ENCODE measurements around the gene UCN3.
"Not testable (repeated sequence)": the region's sequence is repeated elsewhere in the genome, so short reads cannot be mapped to it uniquely, and the experiment has no call there.

The UCN3 gene

DNA sequence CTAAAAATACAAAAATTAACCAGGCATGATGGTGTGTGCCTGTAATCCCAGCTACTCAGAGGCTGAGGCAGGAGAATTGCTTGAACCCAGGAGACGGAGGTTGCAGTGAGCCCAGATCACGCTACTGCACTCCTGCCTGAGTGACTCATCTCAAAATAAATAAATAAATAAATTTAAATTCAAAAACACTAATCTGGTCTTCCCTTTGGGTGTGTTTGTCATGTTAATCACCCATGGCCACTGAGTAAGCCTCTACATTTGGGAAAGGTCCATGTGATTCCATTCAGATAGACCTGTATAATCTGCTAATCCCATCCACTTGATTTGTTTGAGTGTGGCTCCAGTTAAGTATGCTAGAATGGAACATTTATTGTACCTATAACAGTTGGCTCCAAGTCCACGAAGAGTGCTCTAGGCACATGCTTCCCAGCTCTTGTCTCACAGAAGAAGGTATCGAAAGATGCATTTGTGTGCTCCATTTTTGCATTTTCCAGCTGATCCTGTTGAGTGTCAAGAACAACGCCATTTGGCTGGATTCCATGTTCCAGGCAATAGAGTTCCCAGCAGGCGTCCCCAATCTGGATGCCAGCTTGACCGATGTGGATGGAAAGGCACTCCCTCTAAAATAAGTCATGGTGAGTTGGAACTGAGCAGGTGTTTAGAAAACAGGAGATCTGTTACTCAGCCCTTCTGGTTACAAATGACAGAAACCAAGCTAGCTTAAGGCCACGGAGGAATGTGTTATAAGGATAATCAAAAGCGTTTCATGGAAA, 35.9 kb downstream of the UCN3 start:
- no peak for DNase-seq (ENCODE audit: low read depth in 1 of 2, low spot score in 1 of 2)
- no peak for TF ChIP-seq JUND (IDR thresholded peaks at IDR 0.05; ENCODE audit: low read depth)
- in situ Hi-C loops (cut with HindIII; ENCODE audit: low pct_unique_long_range_greater_than_20kb, low sequenced_read_pairs) = no loop called here

DNA sequence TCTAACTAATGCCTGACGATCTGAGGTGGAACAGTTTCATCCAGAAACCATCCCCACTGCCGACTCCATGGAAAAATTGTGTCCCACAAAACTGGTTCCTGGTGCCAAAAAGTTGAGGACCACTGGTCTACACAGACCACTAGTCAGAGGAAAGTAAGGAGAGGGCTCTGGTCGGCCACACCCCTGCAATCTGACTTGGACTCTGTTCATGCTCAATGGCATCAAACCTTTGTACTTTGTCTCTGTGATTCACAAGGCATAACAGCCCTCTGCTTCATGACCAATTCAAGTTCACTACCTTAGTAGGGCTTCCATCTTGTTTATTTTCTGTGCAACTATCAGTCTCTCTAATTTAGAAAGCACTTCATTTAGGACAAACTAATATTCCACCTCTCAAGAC, 38.0 kb downstream of the UCN3 start:
- in situ Hi-C loops (cut with HindIII; ENCODE audit: low pct_unique_long_range_greater_than_20kb, low sequenced_read_pairs) = no loop called here
- TF ChIP-seq JUND (IDR thresholded peaks at IDR 0.05; ENCODE audit: low read depth) = no peak
- no peak for DNase-seq (ENCODE audit: low read depth in 1 of 2, low spot score in 1 of 2)

- DNase-seq (ENCODE audit: low read depth in 1 of 2, low spot score in 1 of 2) = no peak
- TF ChIP-seq JUND (IDR thresholded peaks at IDR 0.05; ENCODE audit: low read depth) = no peak
- in situ Hi-C loops (cut with HindIII; ENCODE audit: low pct_unique_long_range_greater_than_20kb, low sequenced_read_pairs) = no loop called here
These were observed 39.7 kb downstream of the UCN3 start, which contains the start of gene TUBAL3 for GRCh38 chr10:5404208-5405041. Gene TUBAL3, minus strand, starts transcription at chr10:5404828. Its CDS starts 36 bp downstream, at chr10:5404792.

DNA sequence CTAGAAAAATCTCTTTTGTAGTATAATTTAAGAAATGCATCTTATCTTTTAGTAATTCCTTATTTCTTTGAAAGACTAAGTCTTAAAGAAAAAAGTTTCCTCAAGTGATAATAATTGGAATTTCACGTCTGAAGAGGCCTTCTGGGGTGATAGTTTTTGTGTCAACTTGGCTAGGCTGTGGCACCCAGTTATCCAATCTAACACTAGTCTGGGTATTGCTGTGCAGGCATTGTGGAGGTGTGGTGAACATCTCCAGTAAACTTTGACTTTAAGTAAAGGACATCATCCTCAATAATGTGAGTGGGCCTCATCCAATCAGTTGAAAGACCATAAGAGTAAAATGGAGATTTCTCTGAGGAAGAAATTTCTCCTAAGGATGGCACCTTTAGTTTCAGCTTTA, 42.2 kb downstream of the UCN3 start:
- in situ Hi-C loops (cut with HindIII; ENCODE audit: low pct_unique_long_range_greater_than_20kb, low sequenced_read_pairs) = no loop called here
- no peak for DNase-seq (ENCODE audit: low read depth in 1 of 2, low spot score in 1 of 2)
- no peak for TF ChIP-seq JUND (IDR thresholded peaks at IDR 0.05; ENCODE audit: low read depth)

GRCh38 chr10:5410787-5411186, 46.0 kb downstream of the UCN3 start:
- DNase-seq (ENCODE audit: low read depth in 1 of 2, low spot score in 1 of 2) = not testable (repeated sequence)

DNA sequence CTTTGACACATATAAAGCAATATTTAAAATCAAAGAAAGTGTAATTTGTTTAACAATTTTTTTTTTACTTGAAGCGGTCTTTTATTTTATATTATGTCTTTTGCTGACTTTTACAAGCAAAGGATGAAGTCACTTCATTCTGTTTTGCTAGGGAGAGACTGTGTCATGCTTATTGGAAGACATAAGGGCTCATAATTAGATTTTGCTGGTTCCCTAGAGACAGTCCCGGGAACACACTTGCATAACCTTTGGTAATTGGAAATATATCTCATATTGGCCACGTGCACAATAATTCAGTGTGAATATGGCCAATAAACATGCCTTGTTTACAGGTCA, 47.1 kb downstream of the UCN3 start:
- TF ChIP-seq JUND (IDR thresholded peaks at IDR 0.05; ENCODE audit: low read depth) = no peak
- DNase-seq (ENCODE audit: low read depth in 1 of 2, low spot score in 1 of 2) = no peak
- in situ Hi-C loops (cut with HindIII; ENCODE audit: low pct_unique_long_range_greater_than_20kb, low sequenced_read_pairs) = no loop called here

More at GRCh38 chr10:5410787-5411186, 46.0 kb downstream of the UCN3 start:
- in situ Hi-C loops (cut with HindIII; ENCODE audit: low pct_unique_long_range_greater_than_20kb, low sequenced_read_pairs) = not testable (repeated sequence)

DNA sequence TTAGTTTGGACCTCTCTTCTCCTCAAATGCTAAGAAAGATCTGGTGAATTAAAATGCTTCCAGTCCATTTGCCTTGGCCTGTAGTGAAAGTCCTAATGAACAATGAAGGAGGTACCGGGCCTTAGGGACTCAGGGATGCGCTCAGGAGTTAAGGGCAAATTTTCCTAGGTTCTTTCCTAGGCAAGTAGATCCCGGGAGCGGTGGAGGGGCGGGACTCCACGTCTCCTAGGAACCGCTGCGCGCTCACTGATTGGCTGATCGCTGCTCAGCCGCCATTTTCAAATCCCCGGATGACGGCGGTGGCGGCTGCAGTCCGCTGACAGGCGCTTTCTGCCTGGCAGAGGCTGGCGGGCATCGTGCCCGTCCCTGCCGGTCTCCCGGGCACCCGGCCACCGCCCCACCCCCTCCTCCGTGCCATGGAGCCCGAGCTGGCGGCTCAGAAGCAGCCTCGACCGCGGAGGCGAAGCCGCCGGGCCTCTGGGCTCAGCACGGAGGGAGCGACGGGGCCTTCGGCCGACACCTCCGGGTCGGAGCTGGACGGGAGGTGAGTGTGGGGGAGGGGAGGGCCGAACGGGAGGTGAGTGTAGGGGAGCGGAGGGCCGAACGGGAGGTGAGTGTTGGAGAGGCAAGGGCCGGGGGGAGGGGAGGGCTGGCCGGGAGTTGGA, 47.6 kb downstream of the UCN3 start, which contains the start of gene NET1:
Gene NET1 (plus strand): TSS at position 281 of the 665 bp plus-strand sequence. CDS start 136 bp downstream, at position 417.
- no peak for TF ChIP-seq JUND (IDR thresholded peaks at IDR 0.05; ENCODE audit: low read depth)
- in situ Hi-C loops (cut with HindIII; ENCODE audit: low pct_unique_long_range_greater_than_20kb, low sequenced_read_pairs) = no loop called here
- peak; percentile 95 to 96 for DNase-seq (ENCODE audit: low read depth in 1 of 2, low spot score in 1 of 2)

DNA sequence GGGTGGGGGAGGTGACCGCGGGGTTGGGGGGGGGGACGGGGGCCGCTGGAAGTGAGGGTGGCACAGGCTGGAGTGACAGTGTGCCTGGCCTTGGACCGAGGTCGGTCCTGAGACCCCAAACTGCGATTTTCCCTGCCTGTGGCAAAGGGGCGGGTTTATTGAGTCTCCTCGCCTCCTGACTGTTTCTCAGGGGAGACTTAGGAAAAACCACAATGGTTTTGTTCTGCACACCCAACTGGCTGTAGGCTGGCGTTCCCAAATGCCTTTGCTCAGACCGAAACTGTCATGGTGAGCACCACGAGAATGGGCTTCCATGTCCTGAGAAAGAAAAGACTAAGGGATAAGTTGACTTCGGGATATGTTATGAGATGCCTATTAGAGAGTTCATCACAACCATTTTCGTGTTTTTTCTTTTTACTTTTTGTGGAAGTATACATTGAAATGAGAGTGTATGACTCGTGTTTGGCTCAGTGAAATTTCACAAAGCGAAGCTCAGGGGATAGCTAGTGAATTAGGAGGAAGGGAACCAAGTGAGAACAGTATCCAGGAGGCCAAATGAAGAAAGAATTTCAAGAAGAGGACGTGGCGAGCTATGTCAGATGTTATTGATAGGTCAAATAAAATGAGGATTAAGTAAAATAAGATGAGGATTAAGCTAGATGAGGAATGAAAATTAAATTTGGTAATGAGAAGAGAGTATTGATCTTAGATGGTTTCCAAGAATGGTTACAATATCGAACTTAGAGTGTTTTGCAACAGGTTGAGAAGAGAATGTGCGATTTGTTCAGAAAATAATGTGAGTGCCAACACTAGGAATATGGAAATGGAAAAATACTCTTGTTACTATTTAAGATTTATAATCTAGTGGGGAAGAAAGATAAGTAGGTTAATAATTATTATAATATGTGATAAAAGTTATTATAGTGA, 48.5 kb downstream of the UCN3 start:
- peak; percentile 61 to 66 for DNase-seq (ENCODE audit: low read depth in 1 of 2, low spot score in 1 of 2)

DNA sequence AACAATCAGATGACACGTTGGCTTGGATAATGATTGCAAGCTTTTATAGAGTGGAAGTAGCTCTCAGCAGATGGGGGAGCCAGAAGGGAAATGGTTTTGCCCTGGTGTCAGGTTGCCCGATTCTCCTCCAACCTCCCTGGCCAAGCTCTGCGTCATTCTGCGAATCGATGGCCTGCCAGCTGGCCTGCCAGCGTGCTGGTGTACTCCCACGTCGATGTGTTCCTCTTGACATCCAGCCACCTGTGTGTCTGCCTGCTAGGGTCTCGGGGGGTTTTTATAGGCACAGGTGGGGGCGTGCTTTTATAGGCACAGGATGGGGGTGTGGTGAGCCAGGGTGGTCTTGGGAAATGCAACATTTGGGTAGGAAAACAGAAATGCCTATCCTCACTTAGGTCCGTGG, 52.2 kb downstream of the UCN3 start:
- TF ChIP-seq JUND (IDR thresholded peaks at IDR 0.05; ENCODE audit: low read depth) = no peak
- in situ Hi-C loops (cut with HindIII; ENCODE audit: low pct_unique_long_range_greater_than_20kb, low sequenced_read_pairs) = no loop called here
- no peak for DNase-seq (ENCODE audit: low read depth in 1 of 2, low spot score in 1 of 2)

More for the DNA sequence above, 48.5 kb downstream of the UCN3 start:
- no peak for TF ChIP-seq JUND (IDR thresholded peaks at IDR 0.05; ENCODE audit: low read depth)
- in situ Hi-C loops (cut with HindIII; ENCODE audit: low pct_unique_long_range_greater_than_20kb, low sequenced_read_pairs) = no loop called here

GRCh38 chr10:5418584-5418983, 53.8 kb downstream of the UCN3 start:
- in situ Hi-C loops (cut with HindIII; ENCODE audit: low pct_unique_long_range_greater_than_20kb, low sequenced_read_pairs) = no loop called here
- no peak for DNase-seq (ENCODE audit: low read depth in 1 of 2, low spot score in 1 of 2)
- no peak for TF ChIP-seq JUND (IDR thresholded peaks at IDR 0.05; ENCODE audit: low read depth)

DNA sequence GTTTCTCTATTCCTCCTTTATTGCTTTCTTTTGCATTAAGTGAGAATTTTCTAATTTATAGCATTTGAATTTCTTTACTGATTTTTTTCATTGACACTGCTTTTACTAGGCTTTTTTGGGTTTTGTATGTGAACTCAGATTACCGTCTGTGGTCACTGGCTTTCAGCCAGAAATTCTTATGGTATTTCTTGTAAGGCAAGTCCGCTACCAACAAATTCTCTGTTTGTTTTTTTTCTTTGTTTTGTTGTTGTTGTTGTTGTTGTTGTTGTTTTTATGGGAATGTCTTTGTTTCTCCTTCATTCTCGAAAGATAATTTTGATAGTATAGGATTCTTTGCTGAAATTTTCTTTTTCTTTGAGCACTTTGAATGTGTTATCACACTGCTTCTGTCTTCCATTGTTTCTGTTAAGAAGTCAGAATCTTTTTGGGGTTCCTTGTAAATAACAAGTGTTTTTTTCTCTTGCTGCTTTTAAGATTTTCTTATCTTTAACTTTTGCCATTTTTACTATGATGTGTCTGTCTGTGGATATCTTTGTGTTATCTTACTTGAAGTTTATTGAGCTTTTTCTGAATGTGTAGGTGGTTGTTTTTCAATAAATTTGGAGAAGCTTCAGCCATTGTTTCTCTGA, 54.8 kb downstream of the UCN3 start:
- in situ Hi-C loops (cut with HindIII; ENCODE audit: low pct_unique_long_range_greater_than_20kb, low sequenced_read_pairs) = no loop called here
- peak in 1 of 2 experiments; percentile 26 for DNase-seq (ENCODE audit: low read depth in 1 of 2, low spot score in 1 of 2)
- TF ChIP-seq JUND (IDR thresholded peaks at IDR 0.05; ENCODE audit: low read depth) = no peak
